ENCODE data around the gene SPTSSB. TPM values are rescaled to one million over a fixed set of nuclear protein-coding genes. Genes with fewer than 3 reads are reported as not detected.

The SPTSSB gene
- total RNA-seq, 1 donor from 2014 or later = 0.74 TPM

- TF ChIP-seq, protein P1, sequence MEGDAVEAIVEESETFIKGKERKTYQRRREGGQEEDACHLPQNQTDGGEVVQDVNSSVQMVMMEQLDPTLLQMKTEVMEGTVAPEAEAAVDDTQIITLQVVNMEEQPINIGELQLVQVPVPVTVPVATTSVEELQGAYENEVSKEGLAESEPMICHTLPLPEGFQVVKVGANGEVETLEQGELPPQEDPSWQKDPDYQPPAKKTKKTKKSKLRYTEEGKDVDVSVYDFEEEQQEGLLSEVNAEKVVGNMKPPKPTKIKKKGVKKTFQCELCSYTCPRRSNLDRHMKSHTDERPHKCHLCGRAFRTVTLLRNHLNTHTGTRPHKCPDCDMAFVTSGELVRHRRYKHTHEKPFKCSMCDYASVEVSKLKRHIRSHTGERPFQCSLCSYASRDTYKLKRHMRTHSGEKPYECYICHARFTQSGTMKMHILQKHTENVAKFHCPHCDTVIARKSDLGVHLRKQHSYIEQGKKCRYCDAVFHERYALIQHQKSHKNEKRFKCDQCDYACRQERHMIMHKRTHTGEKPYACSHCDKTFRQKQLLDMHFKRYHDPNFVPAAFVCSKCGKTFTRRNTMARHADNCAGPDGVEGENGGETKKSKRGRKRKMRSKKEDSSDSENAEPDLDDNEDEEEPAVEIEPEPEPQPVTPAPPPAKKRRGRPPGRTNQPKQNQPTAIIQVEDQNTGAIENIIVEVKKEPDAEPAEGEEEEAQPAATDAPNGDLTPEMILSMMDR (IDR thresholded peaks at IDR 0.05; ENCODE audit: unreplicated experiment) = no peak
- no peak overlapping the region for H3K27ac Mint-ChIP-seq
- peaks cover 11% of the 10 kb centered on the region for H3K4me1 Mint-ChIP-seq
- no peak overlapping the region for H3K4me3 Mint-ChIP-seq
- H3K9me3 Mint-ChIP-seq = no peaks in the 10 kb centered on the region
- no peak for DNase-seq (ENCODE audit: low spot score in 2 of 2, unreplicated experiment in 2 of 2)
- no peaks in the 10 kb centered on the region for H3K27me3 Mint-ChIP-seq (ENCODE audit: low read depth)
- H3K36me3 Mint-ChIP-seq = no peaks in the 10 kb centered on the region
These were observed 20.0 kb downstream of the SPTSSB start for GRCh38 chr3:161351330-161351729.

- no peaks in the 10 kb centered on the region for H3K27me3 Mint-ChIP-seq (ENCODE audit: low read depth)
- no peaks in the 10 kb centered on the region for H3K36me3 Mint-ChIP-seq
- peaks cover 11% of the 10 kb centered on the region for H3K4me1 Mint-ChIP-seq
- no peak overlapping the region for H3K27ac Mint-ChIP-seq
- H3K9me3 Mint-ChIP-seq = no peaks in the 10 kb centered on the region
- TF ChIP-seq, protein P1 (IDR thresholded peaks at IDR 0.05; ENCODE audit: unreplicated experiment) = no peak
- DNase-seq (ENCODE audit: low spot score in 2 of 2, unreplicated experiment in 2 of 2) = no peak
- H3K4me3 Mint-ChIP-seq = no peak overlapping the region
These were observed 20.4 kb downstream of the SPTSSB start for GRCh38 chr3:161350916-161351315.

GRCh38 chr3:161349529-161350312, 21.6 kb downstream of the SPTSSB start:
- Mint-ChIP-seq H3K9me3 (no peaks in the 10 kb centered on the region), H3K4me1 (peaks cover 11% of the 10 kb centered on the region), H3K36me3 (no peaks in the 10 kb centered on the region), H3K27me3 (ENCODE audit: low read depth) (no peaks in the 10 kb centered on the region), H3K4me3 (no peak overlapping the region), H3K27ac (no peak overlapping the region)
- TF ChIP-seq, protein P1 (IDR thresholded peaks at IDR 0.05; ENCODE audit: unreplicated experiment) = no peak
- no peak for DNase-seq (ENCODE audit: low spot score in 2 of 2, unreplicated experiment in 2 of 2)

- no peaks in the 10 kb centered on the region for H3K27me3 Mint-ChIP-seq (ENCODE audit: low read depth)
- DNase-seq (ENCODE audit: low spot score in 2 of 2, unreplicated experiment in 2 of 2) = no peak
- H3K4me1 Mint-ChIP-seq = peaks cover 11% of the 10 kb centered on the region
- H3K36me3 Mint-ChIP-seq = no peaks in the 10 kb centered on the region
- H3K27ac Mint-ChIP-seq = no peak overlapping the region
- no peaks in the 10 kb centered on the region for H3K9me3 Mint-ChIP-seq
- TF ChIP-seq, protein P1 (IDR thresholded peaks at IDR 0.05; ENCODE audit: unreplicated experiment) = no peak
- H3K4me3 Mint-ChIP-seq = no peak overlapping the region
These were observed 22.4 kb downstream of the SPTSSB start for GRCh38 chr3:161348796-161349400.

- TF ChIP-seq, protein P1 (IDR thresholded peaks at IDR 0.05; ENCODE audit: unreplicated experiment) = no peak
- Mint-ChIP-seq H3K27ac (no peak overlapping the region), H3K36me3 (no peaks in the 10 kb centered on the region), H3K4me1 (peaks cover 11% of the 10 kb centered on the region), H3K27me3 (ENCODE audit: low read depth) (no peaks in the 10 kb centered on the region), H3K4me3 (no peak overlapping the region), H3K9me3 (no peaks in the 10 kb centered on the region)
- no peak for DNase-seq (ENCODE audit: low spot score in 2 of 2, unreplicated experiment in 2 of 2)
These were observed 23.6 kb downstream of the SPTSSB start for GRCh38 chr3:161347726-161348125.

Measured in mesothelial cell of epicardium (in vitro differentiated cells).